DLD1 (cell line): ENCODE data around the gene RNF149.
"Not testable (repeated sequence)": the region's sequence is repeated elsewhere in the genome, so short reads cannot be mapped to it uniquely, and the experiment has no call there.

Experiments
- in situ Hi-C: cut with HindIII; loops from 2 replicates; pipeline ENCODE4 v1.10.0; 2017; ENCODE audit warnings: low sequenced_read_pairs

Gene RNF149

DNA sequence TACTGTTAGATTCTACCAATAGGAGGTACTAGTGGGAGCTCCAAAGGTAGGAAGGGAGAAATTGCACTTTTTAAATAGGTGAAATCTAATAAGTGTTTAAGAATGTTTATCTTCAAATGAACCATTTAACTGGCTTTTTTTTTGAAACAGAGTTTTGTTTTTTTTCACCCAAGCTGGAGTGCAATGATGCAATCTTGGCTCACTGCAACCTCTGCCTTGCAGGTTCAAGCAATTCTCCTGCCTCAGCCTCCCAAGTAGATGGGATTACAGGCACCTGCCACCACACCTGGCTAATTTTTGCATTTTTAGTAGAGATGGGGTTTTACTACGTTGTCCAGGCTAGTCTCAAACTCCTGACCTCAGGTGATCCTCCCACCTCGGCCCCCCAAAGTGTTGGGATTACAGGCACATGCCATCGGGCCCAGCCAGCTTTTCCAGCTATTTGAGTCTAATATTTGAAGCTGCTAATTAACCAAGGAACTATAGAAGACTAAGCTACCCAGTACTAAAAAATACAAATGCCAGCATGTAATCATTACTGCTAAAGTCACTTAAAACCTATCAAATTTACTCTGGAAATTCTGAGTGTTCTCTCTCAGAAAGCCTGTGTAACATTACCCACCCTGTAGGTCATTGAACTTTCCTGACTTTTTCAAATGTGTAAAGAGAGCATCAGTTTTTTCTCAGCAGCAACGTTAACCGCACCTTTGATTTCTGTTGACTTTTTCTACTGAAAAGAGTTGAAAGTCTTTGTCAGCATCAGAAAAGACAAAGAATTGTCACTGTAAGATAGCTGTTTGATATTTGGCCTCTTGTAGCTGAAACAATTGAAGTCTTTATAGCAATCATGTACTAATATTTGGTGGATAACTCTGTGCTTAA is 24.6 kb upstream of the RNF149 start:
- in situ Hi-C loops, result no loop called here

DNA sequence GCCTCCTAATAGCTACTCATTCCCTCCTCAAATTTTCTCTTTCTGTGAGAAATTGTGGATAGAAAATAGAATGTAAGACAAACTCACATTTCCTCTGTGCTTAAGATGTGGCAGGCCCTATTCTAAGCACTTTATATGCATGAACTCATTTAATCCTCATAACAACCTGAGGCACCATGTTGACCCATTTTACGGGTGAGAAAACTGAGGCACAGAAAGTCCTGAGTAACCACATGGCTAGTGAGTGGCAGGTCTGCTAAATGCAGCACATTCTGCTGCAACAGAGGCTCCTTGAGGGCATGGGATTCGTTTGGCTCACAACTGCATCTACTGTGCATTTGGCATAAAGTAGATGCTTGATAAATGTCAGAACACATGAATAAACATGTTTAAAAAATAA is 22.7 kb upstream of the RNF149 start:
- in situ Hi-C loops, result no loop called here

DNA sequence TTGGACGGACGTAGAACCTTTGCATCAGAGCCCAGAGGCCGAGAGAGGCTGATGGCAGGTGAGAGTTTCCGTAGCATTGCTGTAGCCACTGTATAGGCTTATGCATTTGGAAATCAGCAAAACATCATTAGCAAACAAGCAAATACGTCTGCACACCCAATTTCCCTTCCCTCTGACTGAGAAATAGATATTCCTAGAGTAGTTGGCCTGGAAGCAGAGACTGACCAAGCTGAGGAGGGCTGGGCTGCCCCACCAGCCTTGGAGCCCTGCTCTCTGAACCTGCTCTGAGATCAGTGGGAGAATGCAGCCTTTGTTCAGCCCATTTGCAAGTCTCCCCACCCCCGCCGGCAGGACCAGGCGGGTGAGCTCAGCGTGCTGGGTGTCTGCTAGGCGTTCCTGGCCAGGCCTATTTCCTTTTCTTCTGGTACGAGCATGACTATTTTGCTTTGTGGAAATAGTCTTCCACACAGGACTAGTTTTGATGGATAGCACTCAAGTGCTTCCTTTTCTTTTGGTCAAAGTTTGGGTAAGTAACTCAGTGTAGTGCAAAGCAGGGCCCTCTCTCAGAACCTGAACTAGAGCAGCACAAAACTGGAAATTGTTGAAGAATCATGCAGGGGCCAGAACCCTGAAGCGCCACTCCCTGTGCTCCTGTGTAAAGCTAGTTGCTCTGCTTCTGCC is 21.9 kb upstream of the RNF149 start:
- in situ Hi-C loops, result no loop called here

DNA sequence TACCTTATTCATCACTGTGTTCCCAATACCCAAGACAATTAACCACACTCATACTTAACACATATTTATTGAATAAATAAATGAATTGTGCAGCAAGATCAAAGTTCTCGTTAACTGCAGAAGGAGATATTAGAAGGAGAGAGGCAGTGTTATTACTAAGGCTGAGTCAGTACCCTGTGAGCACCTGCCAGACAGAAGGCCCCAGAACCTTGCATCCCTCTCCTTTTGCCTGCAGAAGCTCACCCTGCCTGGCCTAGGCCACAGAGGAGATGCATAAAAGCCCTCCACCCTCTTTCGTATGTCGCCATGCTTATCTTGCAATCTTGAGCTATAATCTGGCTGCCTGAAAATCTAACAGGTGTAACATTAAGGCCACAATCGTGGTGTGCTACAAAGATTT is 20.5 kb upstream of the RNF149 start:
- in situ Hi-C loops, result no loop called here

DNA sequence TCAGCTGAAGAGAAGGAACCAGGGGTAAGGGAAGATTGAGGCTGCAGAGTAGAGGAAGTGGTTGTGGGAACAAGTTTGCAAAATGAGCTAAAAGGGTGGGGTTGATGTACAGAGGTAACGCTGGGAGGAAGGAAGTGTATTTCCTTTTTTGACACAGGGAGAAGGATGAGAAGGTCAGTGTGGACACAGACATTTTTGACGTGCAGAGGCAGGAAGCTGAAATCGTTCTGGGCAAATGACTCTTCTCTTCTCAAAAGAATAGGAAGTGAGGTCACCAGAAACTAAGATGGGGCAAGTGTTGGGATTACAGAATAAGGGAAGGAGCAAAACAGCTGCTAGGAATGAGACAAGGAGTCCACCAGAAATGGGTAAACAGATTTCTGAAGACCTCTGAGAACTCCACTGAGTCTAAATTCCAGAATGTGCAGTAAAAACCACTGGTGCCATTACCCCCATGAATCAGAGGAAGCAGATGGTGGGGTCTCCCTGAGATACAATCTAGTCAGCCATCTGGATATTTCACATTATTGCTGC is 20.0 kb upstream of the RNF149 start:
- in situ Hi-C loops, result no loop called here

DNA sequence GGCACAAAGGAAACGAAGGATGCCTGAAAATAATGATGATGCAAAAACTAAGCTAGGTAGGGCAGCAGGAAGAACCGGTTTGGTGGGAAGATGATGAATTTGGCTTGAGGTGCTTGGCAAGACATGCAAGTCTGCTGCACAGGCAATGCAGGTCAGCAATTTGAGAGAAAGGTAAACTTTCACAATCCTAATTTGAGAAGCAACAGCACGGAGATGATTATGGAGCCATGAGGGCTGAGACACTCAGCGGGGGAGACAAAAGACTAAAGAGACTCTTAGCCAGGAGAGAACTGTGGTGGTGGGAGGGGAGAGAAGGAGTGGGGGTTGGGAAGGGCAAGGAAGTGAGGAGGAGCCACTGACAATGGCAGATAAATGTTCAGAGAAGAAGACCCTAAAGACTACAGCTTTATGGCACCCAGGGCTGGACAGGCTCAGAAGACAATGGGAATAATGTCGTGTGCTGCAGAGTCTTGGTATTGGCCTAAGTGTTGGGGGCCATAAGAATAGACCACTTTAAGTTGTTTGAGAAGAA is 19.4 kb upstream of the RNF149 start:
- in situ Hi-C loops, result no loop called here

DNA sequence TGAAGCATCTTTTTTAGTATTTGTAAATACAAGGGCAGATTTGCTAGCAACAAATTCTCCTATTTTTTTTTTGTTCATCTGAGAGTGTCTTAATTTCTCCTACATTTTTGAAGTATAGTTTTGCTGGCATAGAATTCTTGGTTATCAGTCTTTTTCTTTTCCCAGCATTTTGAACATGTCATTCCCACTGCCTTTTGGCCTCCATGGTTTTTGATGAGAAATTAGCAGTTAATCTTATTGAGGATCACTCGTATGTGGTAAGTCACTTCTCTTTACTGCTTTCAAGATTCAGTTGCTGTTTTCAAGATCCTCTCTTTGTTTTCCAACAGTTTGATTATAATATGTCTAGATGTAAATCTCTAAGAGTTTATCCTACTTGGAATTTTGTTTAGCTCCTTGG is 16.9 kb upstream of the RNF149 start:
- in situ Hi-C loops, result no loop called here

DNA sequence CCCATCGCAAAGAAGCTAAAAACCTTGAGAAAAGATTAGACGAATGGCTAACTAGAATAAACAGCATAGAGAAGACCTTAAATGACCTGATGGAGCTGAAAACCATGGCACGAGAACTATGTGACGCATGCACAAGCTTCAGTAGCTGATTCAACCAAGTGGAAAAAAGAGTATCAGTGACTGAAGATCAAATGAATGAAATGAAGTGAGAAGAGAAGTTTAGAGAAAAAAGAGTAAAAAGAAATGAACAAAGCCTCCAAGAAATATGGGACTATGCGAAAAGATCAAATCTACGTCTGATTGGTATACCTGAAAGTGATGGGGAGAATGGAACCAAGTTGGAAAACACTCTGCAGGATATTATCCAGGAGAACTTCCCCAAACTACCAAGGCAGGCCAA is 8.1 kb upstream of the RNF149 start:
- in situ Hi-C loops, result not testable (repeated sequence)

DNA sequence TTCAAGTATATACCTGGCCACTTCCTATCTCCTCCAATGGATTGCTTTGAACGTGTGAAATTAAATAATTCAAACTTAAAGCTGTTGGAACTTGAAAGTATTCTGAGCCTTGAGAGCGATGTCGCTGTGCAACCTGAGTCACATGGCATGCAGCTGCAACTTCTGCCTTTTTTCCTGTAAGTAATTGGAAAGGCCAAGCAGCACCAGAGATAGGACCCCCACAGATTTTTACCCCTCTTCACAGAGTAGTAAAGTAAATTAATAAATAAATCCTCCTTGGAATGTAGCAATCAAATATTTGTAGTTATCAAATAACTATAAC is 3.2 kb upstream of the RNF149 start:
- in situ Hi-C loops, result no loop called here

DNA sequence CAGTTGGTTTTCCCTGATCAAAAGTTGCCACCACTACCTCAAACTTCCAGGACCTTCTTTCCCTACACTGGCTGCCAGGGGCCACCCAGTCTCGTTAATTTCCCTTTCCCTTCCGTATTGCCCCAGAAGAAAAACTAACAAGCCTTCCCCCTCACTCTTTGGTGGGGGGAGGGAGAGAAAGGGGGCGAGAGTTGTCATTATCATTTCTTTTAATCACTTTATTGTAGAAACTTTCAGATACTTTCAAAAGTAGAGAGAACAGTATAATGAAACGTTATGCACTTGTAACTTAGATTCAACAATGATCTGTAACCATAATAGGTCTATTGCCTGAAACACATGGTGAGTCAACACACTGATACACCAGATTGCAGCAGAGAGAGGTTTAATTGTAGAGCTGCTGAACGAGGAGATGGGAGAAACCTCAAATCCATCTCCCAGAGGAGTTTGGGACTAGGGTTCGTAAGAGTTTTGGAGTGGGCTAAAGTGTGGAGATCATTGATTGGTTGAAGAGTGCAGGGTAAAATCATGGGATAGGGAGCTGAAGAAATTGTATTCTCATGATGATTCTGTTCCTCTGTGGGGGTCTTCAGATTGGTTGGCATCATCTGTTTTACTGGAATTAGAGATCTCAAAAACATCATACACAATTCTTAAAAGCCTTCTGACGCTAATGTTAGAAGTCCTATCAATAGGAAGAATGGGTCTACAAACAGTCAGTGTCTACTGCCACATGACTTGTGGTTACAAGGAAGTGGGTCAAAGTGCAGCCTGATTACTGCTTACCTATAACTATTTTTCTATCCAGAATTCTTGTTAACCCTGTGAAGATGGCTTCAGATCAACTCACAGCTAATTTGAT is 2.6 kb upstream of the RNF149 start:
- in situ Hi-C loops, result no loop called here

DNA sequence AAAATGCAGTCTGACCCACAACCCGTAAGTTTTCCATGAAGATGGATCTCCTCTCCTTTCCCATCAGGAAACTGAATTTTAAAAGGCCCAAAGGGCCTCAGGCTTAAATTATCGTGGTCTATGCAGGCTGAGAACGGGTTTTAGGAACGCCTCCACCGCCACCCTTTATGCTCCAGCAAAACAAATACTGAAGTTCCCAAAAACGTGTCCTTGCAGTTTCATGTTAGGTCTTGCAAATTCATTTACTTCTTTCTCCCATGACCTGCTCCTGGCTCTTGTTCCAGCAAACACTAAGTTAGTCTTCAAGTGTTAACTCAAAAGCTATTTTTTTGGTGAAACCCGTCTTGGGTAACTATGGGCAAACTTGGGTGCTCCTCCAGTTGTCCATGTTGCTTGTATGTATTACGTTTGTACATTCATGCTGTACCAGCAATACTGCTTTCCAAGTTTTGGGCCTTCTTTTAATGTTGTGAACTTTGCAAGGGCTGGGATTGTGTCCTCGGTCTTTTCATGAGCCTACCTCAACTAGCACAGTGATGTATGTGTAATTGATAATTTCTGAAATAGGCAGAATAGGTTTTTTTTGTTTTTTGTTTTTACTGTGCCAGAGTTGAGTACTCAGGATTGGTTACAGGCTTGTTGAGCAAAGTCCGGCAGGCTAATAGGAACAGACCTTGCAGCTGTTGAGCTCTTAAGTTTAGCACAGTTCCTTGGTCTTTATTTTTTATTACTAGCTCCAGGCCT is 1.8 kb upstream of the RNF149 start:
- in situ Hi-C loops, result no loop called here

DNA sequence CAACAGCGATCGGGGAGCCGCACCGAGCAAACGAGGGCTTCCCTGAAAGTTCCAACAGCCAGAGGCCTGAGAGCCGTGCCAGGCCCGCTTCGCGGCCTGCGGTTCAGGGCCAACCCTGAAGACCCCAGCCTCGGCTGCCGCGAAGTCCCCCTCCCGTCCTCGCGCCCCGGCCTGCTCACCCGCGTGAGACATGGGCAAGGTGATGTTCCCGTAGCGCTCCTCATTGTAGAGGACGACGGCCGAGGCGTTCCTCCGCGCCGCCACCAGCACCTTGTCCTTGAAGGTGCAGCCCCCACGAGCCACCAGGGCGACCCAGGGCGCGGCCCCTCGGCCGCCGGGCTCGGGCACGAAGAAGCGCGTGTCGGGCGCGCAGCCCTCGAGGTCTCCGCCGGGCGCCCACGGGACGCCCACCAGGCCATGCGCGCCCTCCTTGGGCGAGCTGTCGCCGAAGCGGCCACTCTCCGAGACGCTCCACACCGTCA is 510 bp downstream of the RNF149 start:
- in situ Hi-C loops, result no loop called here

DNA sequence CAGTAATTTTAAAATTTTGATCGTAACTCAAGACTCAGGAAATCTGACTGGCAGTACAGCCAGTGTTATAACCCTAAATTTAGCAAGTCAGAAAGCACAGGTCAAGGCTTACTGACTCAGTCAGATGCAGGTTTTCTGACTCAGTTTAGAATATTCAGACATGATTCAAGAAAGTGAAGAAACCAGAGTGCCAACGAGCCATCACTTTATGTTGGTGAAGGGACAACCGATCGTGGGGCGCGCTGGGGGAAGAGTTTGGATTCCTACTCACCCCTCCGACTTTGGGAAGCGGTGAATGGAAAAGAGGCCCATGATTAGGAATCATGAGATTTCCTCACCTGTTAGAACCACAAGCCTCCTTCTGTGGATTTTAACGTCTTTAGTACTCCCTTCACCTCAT is 998 bp downstream of the RNF149 start:
- in situ Hi-C loops, result no loop called here

DNA sequence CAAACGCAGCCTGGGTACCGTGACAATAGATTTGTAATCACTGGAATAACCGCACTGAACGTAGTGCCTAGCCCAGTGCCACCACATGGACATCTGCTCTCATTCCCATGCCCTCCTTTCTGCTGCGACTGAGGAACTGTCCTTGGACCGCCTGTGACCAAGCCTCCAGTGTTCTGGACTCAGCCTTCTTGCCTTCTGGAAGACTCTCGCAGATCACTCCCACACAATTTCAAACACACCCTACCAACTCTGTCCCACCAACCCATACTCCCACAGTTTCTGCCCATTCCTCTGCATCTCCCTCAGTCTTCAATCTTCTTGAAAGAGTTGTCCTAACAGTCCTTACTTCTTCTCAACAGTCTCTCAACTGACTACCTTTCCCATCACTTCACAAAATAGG is 2.1 kb downstream of the RNF149 start:
- in situ Hi-C loops, result no loop called here

DNA sequence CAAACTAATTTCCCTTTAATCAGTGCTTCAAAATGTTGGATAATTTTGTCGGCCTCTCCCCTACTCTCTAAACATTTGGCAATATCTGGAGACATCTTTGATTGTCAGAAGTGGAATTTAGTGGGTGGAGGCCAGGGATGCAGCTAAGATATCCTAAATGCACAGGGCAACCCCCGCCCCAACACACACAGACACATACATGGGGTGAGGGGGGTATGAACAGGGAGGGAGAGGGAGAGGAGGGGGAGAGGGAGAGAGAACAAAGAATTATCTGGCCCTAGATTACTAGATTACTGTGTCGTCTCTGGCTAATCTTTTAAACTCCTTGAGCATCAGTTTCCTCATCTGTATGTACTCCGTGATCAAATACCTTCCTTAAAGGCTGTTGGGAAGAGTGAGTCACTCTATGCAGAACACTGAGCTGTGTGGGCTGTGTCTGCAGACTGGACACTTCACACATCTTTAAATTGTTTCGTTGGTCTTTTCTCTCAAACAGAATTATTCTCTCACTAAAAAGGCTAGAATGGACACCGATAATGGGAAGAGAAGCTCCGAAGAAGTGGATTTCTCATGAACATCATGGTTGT is 2.9 kb downstream of the RNF149 start:
- in situ Hi-C loops, result no loop called here

DNA sequence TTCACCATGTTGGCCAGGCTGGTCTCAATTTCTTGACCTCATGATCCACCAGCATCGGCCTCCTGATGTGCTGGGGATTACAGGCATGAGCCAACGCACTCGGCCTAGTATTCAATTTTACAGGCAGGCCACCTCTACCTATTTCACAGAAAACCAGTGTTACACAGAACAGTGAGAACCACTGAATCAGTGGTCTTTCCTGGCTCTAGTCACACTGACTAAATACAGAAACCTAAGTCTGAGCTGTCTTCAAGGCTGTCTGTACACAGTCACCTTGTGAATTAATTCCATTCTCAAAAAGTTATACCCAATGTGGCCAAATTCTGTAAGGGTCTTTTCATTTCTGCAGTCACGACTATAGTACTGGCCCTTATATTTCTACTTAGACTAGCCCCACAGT is 3.5 kb downstream of the RNF149 start:
- in situ Hi-C loops, result no loop called here

DNA sequence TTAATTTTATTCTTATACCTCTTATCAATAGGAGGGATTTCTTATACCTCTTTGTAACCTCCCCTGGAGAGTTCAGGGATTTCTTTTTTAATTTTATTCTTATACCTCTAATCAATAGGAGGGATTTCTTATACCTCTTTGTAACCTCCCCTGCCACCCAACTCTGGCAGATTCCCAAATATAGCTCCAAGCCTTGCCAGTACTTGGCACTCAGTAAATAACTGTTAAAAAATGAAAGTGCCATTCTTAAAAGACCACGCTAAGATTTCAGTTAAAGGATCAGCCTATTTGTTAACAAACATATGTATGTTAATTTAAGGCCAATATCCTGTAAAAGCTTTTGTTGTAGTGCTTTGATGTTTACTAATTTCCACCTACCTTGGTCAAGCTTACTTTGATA is 4.8 kb downstream of the RNF149 start:
- in situ Hi-C loops, result no loop called here

DNA sequence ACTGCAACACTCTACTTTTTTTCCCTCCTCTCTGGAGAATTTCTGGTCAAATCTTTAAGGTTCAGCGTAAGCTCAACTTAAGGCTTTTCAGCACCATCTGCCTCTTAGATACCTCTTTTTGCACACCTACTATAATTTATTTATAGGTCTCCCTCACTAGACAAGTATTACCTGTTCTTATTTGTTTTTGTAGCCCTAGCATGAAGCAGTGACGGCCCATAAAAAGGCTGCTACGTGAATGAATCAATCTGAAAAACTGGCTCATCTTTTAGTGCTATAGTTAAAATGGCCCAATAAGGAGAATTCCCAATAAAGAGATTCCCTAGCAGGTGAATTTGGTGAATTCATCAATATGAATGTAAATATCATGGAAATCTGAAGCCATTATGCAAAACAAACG is 6.5 kb downstream of the RNF149 start:
- in situ Hi-C loops, result no loop called here

DNA sequence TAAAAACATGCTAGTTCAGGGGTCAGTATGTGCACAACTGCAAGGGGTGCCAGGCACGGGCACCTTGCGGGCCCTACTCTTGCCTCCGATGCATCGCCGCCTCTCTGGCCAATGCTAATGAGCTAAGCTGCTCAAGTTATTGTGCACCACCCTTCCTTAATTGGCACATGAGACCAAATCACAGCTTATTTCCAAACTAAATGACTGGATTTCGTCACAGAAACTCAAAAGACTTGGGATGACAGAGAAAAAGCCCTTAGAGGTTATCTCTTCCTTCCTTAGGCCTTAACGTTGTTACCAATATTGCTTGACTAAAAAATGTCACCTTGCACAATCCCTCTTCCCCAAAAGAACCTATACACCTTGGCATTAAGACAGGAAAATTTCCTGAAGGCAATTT is 7.7 kb downstream of the RNF149 start:
- in situ Hi-C loops, result no loop called here

DNA sequence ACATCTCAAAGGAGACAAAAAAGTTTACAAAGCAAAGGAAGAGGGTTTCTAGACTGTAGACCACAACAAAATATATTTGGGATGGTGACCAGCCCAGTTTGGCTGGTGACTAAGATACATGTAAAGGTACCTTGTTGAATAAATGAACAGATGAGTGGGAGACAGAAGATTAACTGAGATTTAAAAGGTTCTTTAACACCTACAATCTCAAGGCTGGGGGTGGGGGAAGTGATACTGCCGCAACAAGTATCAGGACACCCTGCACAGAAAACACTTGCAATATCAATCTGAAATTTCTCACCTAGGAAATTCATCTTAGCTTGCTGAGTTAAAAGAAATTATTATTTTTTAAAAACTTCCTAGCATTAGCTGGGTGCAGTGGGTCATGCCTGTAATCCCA is 8.3 kb downstream of the RNF149 start:
- in situ Hi-C loops, result no loop called here
